C4-2B (cell line): ENCODE data around the gene BCL2L11.

Experiments
- H3K27ac ChIP-seq: fragments of 450-650 bp; 2 replicates; pipeline ENCODE4 v1.5.1; 2017
- CTCF ChIP-seq: fragments of 450-650 bp; conservative IDR thresholded peaks from 2 replicates; pipeline ENCODE4 v1.5.1; 2017; ENCODE audit warnings: mild to moderate bottlenecking
- ZFX ChIP-seq: fragments of 450-650 bp; IDR thresholded peaks from 2 replicates; pipeline ENCODE4 v1.6.1; 2017

BCL2L11 gene

DNA sequence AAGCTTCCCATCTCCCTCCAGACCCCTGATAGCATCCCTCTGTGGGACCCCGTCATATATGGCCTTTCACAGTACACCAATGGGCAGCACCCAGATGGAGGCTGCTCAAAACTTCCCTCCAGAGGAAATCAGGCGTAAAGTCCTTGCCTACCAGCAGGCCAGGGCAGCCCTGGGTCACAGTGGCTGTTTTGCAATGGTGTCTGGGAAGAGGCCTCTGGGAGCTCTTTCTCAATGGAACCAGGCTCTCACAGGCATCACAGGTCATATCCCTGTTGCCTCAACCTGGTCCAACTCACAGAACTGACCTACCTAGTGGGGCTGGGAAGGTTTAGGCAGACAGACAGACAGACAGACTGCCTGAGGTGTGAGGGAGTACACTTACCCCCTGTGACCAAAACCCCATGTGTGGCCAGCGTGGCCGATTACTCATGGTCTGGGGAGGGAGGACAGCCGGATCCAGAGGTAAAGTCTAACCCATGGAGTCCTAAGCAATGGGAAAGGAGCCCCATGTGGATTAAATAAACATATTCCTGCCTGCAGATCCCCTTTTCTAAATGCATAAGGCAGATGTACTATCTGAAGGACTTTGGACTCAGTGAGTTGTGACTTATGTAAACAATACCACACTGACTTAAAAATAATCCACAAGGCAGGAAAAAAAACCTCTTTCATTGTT lies 58.2 kb downstream of the BCL2L11 start:
- no peak for TF ChIP-seq ZFX
- TF ChIP-seq CTCF, result no peak
- H3K27ac ChIP-seq, result no peak overlapping the region

DNA sequence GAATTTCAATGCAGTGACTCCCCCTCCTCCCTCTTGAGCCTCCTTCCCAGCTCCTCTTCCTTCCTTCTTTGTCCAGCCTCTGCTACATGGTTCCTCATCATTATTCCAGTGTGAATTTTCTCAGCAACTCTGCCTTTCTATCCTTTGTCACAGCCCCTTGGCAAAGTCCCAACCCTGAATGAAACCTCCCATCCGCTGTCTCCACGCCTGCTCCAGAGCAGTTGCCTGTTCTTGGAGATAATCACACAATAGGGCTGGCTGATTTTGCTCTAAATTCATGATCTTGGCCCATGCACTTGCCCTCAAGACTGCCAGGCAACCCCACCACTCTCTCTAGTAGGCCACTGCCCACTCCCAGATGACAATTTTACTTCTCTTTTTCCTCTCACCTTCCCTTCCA lies 61.4 kb downstream of the BCL2L11 start:
- TF ChIP-seq ZFX (no peak), CTCF (no peak)
- no peak overlapping the region for H3K27ac ChIP-seq

GRCh38 chr2:111182740-111183139 lies 62.0 kb downstream of the BCL2L11 start:
- TF ChIP-seq CTCF, result no peak
- no peak for TF ChIP-seq ZFX
- no peak overlapping the region for H3K27ac ChIP-seq

GRCh38 chr2:111184725-111185310 lies 64.1 kb downstream of the BCL2L11 start:
- TF ChIP-seq CTCF, result no peak
- no peak for TF ChIP-seq ZFX

DNA sequence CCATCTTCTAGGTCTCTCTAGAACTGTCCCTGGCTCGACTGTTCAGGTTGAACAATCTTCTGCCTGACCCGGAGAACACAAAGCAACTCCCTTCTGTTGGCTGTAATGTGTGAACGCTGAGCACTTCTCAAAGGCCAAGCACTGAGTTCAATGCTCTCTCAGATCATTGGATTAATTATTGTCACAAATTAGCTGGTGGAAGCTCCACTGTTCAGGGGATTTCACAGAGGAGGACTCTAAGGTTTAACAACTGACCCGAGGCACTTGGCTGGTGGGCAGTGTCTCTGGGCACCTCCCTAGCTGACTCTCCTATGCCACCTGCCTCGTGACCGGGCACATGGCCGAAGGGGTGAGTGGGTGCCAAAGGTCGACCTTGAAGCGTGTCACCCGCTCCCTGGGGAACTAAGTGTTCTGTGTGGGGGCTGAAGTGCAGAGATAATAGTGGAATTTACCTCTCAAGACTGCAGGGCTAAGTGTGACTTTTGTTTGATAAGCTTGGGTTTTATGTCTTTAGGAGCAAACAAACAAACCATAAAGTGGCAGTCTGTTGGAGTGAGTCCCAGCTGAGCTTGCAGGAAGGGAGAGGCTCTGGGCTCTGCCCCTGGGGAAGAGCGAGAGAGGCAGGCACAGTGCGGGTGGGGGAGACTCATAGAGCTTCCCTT lies 64.8 kb downstream of the BCL2L11 start:
- TF ChIP-seq ZFX, result no peak
- no peak overlapping the region; the same call in 1 of the 2 replicates for H3K27ac ChIP-seq

More at GRCh38 chr2:111184725-111185310, 64.1 kb downstream of the BCL2L11 start:
- no peak overlapping the region for H3K27ac ChIP-seq

DNA sequence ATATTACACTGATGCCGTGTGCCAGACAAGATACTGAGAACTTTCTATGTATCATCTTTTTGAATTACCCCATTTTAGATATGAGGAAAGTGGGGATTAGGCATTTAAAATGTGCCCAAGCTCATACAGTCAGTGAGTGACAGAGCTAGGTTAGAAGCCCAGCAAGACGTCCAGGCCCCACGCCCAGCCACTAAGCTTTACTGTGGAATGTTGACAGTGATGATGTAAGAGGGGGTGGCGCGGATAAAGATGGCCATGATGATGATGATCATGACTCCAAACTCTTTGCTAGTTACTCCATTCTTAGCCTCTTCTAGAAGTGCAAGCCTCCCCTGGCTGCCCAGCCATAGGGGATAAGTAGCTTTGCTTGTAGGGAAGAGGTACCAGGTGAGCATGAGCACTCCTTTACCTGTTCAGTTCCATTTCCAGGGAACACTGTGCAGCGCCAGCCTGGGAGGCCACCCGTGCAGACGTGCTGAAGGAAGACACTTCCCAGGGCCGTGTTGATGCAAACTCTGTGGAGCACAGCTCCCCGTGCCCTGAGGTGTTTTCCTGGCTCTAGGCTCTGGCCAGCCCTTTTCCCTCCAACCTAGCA lies 65.5 kb downstream of the BCL2L11 start:
- no peak overlapping the region for H3K27ac ChIP-seq
- TF ChIP-seq CTCF, result no peak
- TF ChIP-seq ZFX, result no peak

DNA sequence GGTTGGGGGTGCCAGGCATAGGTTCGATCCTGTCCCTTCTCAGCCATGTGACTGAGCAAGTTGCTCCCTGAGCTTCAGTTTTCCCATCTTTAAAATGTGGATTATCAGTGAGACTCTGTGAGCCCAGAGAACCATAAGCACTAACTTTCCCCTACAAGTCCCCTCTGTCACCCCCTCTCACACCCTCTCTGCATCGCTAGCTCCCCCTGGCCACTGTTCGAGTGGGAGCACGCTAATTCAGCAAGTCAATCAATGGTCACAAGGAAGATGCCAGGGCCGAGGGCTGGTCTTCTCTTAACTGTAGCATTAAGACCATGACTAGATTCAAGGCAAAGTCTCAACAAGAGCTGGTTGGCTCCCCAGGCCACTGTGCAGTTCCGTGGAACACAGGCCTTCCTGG lies 66.2 kb downstream of the BCL2L11 start:
- TF ChIP-seq CTCF (no peak), ZFX (no peak)
- H3K27ac ChIP-seq, result no peak overlapping the region
